ENCODE data around the gene SV2B.

DNA sequence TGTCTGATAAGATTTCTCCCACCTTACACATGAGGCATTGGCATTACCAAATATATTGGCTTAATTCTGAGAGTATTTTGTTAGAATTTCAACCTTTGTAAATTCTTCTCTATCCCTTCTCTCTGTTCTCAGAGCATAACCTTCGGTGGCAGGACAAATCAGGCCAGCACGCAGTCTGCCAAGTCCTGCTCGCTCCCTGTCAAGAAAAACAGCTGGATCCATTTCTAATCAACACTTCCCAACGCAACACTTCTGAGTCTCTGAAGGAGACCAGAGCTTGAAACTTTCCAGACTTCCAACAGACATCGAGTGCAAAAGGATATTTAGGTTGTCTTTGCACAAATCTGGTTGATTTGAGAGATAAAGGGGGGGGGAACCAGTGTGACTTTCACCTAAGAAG is 125.7 kb downstream of the SV2B start:
- TF ChIP-seq, protein P1, sequence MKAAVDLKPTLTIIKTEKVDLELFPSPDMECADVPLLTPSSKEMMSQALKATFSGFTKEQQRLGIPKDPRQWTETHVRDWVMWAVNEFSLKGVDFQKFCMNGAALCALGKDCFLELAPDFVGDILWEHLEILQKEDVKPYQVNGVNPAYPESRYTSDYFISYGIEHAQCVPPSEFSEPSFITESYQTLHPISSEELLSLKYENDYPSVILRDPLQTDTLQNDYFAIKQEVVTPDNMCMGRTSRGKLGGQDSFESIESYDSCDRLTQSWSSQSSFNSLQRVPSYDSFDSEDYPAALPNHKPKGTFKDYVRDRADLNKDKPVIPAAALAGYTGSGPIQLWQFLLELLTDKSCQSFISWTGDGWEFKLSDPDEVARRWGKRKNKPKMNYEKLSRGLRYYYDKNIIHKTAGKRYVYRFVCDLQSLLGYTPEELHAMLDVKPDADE (conservative IDR thresholded peaks at IDR 0.05; ENCODE audit: control insufficient read depth, low read depth, low read length) = no peak
- TF ChIP-seq MED1 (CRISPR knock-in tag; IDR thresholded peaks at IDR 0.05; ENCODE audit: borderline replicate concordance) (no peak), CHD4 (IDR thresholded peaks at IDR 0.05; ENCODE audit: insufficient read depth, insufficient replicate concordance, low read depth, low read length, poor library complexity, severe bottlenecking) (no peak), POLR2H (tag; IDR thresholded peaks at IDR 0.05; ENCODE audit: low read depth) (no peak), EP300 (IDR thresholded peaks at IDR 0.05; ENCODE audit: low read length) (no peak), RAD21 (CRISPR knock-in tag; conservative IDR thresholded peaks at IDR 0.05 in 1 of 2, IDR thresholded peaks at IDR 0.05 in 1 of 2) (no peak), SREBF1 (IDR thresholded peaks at IDR 0.05; ENCODE audit: borderline replicate concordance, low read depth, low read length) (no peak), NFIC (IDR thresholded peaks at IDR 0.05) (no peak), POLR2A (conservative IDR thresholded peaks at IDR 0.05) (no peak)
- TF ChIP-seq, protein P2, sequence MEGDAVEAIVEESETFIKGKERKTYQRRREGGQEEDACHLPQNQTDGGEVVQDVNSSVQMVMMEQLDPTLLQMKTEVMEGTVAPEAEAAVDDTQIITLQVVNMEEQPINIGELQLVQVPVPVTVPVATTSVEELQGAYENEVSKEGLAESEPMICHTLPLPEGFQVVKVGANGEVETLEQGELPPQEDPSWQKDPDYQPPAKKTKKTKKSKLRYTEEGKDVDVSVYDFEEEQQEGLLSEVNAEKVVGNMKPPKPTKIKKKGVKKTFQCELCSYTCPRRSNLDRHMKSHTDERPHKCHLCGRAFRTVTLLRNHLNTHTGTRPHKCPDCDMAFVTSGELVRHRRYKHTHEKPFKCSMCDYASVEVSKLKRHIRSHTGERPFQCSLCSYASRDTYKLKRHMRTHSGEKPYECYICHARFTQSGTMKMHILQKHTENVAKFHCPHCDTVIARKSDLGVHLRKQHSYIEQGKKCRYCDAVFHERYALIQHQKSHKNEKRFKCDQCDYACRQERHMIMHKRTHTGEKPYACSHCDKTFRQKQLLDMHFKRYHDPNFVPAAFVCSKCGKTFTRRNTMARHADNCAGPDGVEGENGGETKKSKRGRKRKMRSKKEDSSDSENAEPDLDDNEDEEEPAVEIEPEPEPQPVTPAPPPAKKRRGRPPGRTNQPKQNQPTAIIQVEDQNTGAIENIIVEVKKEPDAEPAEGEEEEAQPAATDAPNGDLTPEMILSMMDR (IDR thresholded peaks at IDR 0.05 in 2 of 3, conservative IDR thresholded peaks at IDR 0.05 in 1 of 3; ENCODE audit: insufficient read depth in 2 of 3, low read depth in 1 of 3, low read length in 3 of 3) = no peak
- TF ChIP-seq, protein P3, sequence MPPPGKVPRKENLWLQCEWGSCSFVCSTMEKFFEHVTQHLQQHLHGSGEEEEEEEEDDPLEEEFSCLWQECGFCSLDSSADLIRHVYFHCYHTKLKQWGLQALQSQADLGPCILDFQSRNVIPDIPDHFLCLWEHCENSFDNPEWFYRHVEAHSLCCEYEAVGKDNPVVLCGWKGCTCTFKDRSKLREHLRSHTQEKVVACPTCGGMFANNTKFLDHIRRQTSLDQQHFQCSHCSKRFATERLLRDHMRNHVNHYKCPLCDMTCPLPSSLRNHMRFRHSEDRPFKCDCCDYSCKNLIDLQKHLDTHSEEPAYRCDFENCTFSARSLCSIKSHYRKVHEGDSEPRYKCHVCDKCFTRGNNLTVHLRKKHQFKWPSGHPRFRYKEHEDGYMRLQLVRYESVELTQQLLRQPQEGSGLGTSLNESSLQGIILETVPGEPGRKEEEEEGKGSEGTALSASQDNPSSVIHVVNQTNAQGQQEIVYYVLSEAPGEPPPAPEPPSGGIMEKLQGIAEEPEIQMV (tag; conservative IDR thresholded peaks at IDR 0.05; ENCODE audit: low read depth) = no peak
- TF ChIP-seq, protein P4, sequence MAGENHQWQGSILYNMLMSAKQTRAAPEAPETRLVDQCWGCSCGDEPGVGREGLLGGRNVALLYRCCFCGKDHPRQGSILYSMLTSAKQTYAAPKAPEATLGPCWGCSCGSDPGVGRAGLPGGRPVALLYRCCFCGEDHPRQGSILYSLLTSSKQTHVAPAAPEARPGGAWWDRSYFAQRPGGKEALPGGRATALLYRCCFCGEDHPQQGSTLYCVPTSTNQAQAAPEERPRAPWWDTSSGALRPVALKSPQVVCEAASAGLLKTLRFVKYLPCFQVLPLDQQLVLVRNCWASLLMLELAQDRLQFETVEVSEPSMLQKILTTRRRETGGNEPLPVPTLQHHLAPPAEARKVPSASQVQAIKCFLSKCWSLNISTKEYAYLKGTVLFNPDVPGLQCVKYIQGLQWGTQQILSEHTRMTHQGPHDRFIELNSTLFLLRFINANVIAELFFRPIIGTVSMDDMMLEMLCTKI (IDR thresholded peaks at IDR 0.05; ENCODE audit: partially characterized antibody) = no peak

Measured in K562 (cell line).